Stimulated activated CD4-positive, alpha-beta T cell treated with anti-CD3 and anti-CD28 coated beads, TNF-alpha, amount 100 ng/mL, for 4 hours (primary cell): Measurements from ENCODE around the gene SDC1.

Experiments used
- DNase-seq, 3 experiments: peaks; one replicate each; pipeline ENCODE4 v3.0.0-alpha.2; 2020; ENCODE audit warnings: low read depth in 3 of 3

Gene SDC1

GRCh38 chr2:20183373-20183772 is 41.6 kb downstream of the SDC1 start:
- DNase-seq = no peak

- no peak for DNase-seq
Measured at GRCh38 chr2:20182241-20182931, 42.5 kb downstream of the SDC1 start.

GRCh38 chr2:20181761-20182160 is 43.2 kb downstream of the SDC1 start:
- no peak for DNase-seq

- no peak for DNase-seq
Measured at GRCh38 chr2:20180676-20181648, 44.0 kb downstream of the SDC1 start.

- no peak for DNase-seq
Measured at GRCh38 chr2:20179755-20180594, 45.0 kb downstream of the SDC1 start.

- DNase-seq = no peak
Measured at GRCh38 chr2:20179466-20179754, 45.5 kb downstream of the SDC1 start.

- DNase-seq = no peak
Measured at GRCh38 chr2:20178666-20179465, 46.1 kb downstream of the SDC1 start.

- no peak for DNase-seq
Measured at GRCh38 chr2:20178249-20178607, 46.7 kb downstream of the SDC1 start.

- no peak for DNase-seq
Measured at GRCh38 chr2:20177556-20178248, 47.2 kb downstream of the SDC1 start.

- no peak for DNase-seq
Measured at GRCh38 chr2:20176760-20177159, 48.2 kb downstream of the SDC1 start.

GRCh38 chr2:20175931-20176330 is 49.0 kb downstream of the SDC1 start:
- DNase-seq = no peak

- no peak for DNase-seq
Measured at GRCh38 chr2:20175267-20175666, 49.7 kb downstream of the SDC1 start.

GRCh38 chr2:20174410-20174809 is 50.5 kb downstream of the SDC1 start:
- no peak for DNase-seq

- DNase-seq = no peak
Measured at GRCh38 chr2:20173496-20174402, 51.2 kb downstream of the SDC1 start.

GRCh38 chr2:20173064-20173463 is 51.9 kb downstream of the SDC1 start:
- DNase-seq = no peak

- DNase-seq = no peak
Measured at GRCh38 chr2:20172273-20173055, 52.5 kb downstream of the SDC1 start.

- no peak for DNase-seq
Measured at GRCh38 chr2:20171445-20171977, 53.4 kb downstream of the SDC1 start.

GRCh38 chr2:20170704-20171250 is 54.2 kb downstream of the SDC1 start:
- DNase-seq = no peak
